ENCODE data around the gene EPHB4. TPM values are rescaled to one million over a fixed set of nuclear protein-coding genes. Genes with fewer than 3 reads are reported as not detected.
"Not testable (repeated sequence)": the region's sequence is repeated elsewhere in the genome, so short reads cannot be mapped to it uniquely, and the experiment has no call there.

Gene EPHB4
- total RNA-seq, 1 donor from 2014 or later = 4.1 TPM

- no peaks in the 10 kb centered on the region for H3K36me3 Mint-ChIP-seq (ENCODE audit: low read depth)
- ATAC-seq (ENCODE audit: low read depth) = no peak
Measured at GRCh38 chr7:100819586-100819985, 7.7 kb downstream of the EPHB4 start.

GRCh38 chr7:100818825-100819224, 8.5 kb downstream of the EPHB4 start:
- no peak for TF ChIP-seq CTCF (IDR thresholded peaks at IDR 0.05)
- DNase-seq (no peak), ATAC-seq (ENCODE audit: low read depth) (no peak)
- ChIA-PET POLR2A (no interaction called here), CTCF (interaction anchor here (1.2 kb wide), 1 partner anchor 259 kb away, joined by 3 read pairs; no protein-coding TSS in a partner anchor)
- peaks cover 2% of the 10 kb centered on the region for H3K27me3 Mint-ChIP-seq
- H3K4me3 Mint-ChIP-seq = no peak overlapping the region
- H3K36me3 Mint-ChIP-seq (ENCODE audit: low read depth) = no peaks in the 10 kb centered on the region
- H3K9me3 Mint-ChIP-seq = no peaks in the 10 kb centered on the region
- no peaks in the 10 kb centered on the region for H3K4me1 Mint-ChIP-seq
- H3K27ac Mint-ChIP-seq = no peak overlapping the region
- intact Hi-C loops (cut with micrococcal nuclease) = no loop called here

More at GRCh38 chr7:100819586-100819985, 7.7 kb downstream of the EPHB4 start:
- no peak for DNase-seq
- no peak overlapping the region for H3K27ac Mint-ChIP-seq
- ChIA-PET CTCF (no interaction called here), POLR2A (no interaction called here)
- intact Hi-C loops (cut with micrococcal nuclease) = no loop called here
- TF ChIP-seq CTCF (IDR thresholded peaks at IDR 0.05) = no peak
- H3K27me3 Mint-ChIP-seq = peaks cover 8% of the 10 kb centered on the region
- H3K4me1 Mint-ChIP-seq = no peaks in the 10 kb centered on the region
- H3K9me3 Mint-ChIP-seq = no peaks in the 10 kb centered on the region
- no peak overlapping the region for H3K4me3 Mint-ChIP-seq

GRCh38 chr7:100818366-100818765, 9.0 kb downstream of the EPHB4 start:
- H3K4me1 Mint-ChIP-seq = no peaks in the 10 kb centered on the region
- ATAC-seq (ENCODE audit: low read depth) (no peak), DNase-seq (no peak)
- no peaks in the 10 kb centered on the region for H3K27me3 Mint-ChIP-seq
- POLR2A ChIA-PET = no interaction called here
- H3K9me3 Mint-ChIP-seq = no peaks in the 10 kb centered on the region
- H3K4me3 Mint-ChIP-seq = no peak overlapping the region
- CTCF ChIA-PET = interaction anchor here (1.2 kb wide), 1 partner anchor 258 kb away, joined by 3 read pairs; no protein-coding TSS in a partner anchor
- no peak overlapping the region for H3K27ac Mint-ChIP-seq
- no peaks in the 10 kb centered on the region for H3K36me3 Mint-ChIP-seq (ENCODE audit: low read depth)
- no peak for TF ChIP-seq CTCF (IDR thresholded peaks at IDR 0.05)
- intact Hi-C loops (cut with micrococcal nuclease) = no loop called here

- no peaks in the 10 kb centered on the region for H3K4me1 Mint-ChIP-seq
- no peaks in the 10 kb centered on the region for H3K27me3 Mint-ChIP-seq
- DNase-seq (no peak), ATAC-seq (ENCODE audit: low read depth) (no peak)
- no peak overlapping the region for H3K27ac Mint-ChIP-seq
- no peaks in the 10 kb centered on the region for H3K9me3 Mint-ChIP-seq
- no peaks in the 10 kb centered on the region for H3K36me3 Mint-ChIP-seq (ENCODE audit: low read depth)
- no peak for TF ChIP-seq CTCF (IDR thresholded peaks at IDR 0.05)
- intact Hi-C loops (cut with micrococcal nuclease) = no loop called here
- H3K4me3 Mint-ChIP-seq = no peak overlapping the region
- CTCF ChIA-PET = no interaction called here
- POLR2A ChIA-PET = no interaction called here
Measured at GRCh38 chr7:100817097-100817496, 10.2 kb downstream of the EPHB4 start.

GRCh38 chr7:100816515-100816914, 10.8 kb downstream of the EPHB4 start:
- POLR2A ChIA-PET = interaction anchor here (0.9 kb wide), 1 partner anchor 13 kb away, joined by 3 read pairs; no protein-coding TSS in a partner anchor
- not testable (repeated sequence) for H3K27me3 Mint-ChIP-seq

GRCh38 chr7:100812729-100813128, 14.6 kb downstream of the EPHB4 start:
- intact Hi-C loops (cut with micrococcal nuclease) = no loop called here
- ChIA-PET POLR2A (interaction anchor here (0.7 kb wide), 1 partner anchor 273 kb away, joined by 5 read pairs; the partner anchor contains the start of gene TRIM56), CTCF (no interaction called here)
- TF ChIP-seq CTCF (IDR thresholded peaks at IDR 0.05) = no peak
- Mint-ChIP-seq H3K36me3 (ENCODE audit: low read depth) (no peaks in the 10 kb centered on the region), H3K27ac (no peak overlapping the region), H3K4me1 (no peaks in the 10 kb centered on the region), H3K27me3 (no peaks in the 10 kb centered on the region), H3K4me3 (no peak overlapping the region), H3K9me3 (no peaks in the 10 kb centered on the region)
- no peak for DNase-seq
- no peak for ATAC-seq (ENCODE audit: low read depth)

More at GRCh38 chr7:100816515-100816914, 10.8 kb downstream of the EPHB4 start:
- CTCF ChIA-PET; H3K36me3 Mint-ChIP-seq (ENCODE audit: low read depth); H3K27ac Mint-ChIP-seq; H3K4me1 Mint-ChIP-seq; intact Hi-C loops (cut with micrococcal nuclease); H3K9me3 Mint-ChIP-seq; H3K4me3 Mint-ChIP-seq; DNase-seq; ATAC-seq (ENCODE audit: low read depth): not testable (repeated sequence)
